Peyer's patch (tissue), 4 donors: ENCODE results near the gene PPTC7.

Experiments
- POLR2A ChIP-seq, 2 donors: fragments of 450-650 bp; IDR thresholded peaks; one replicate each; pipeline ENCODE4 v1.5.1; 2017; ENCODE audit warnings: antibody characterized with exemption in 2 of 2, mild to moderate bottlenecking in 2 of 2, moderate library complexity in 2 of 2
- TF ChIP-seq, protein P1 (sequence below), 6 experiments: fragments of 450-650 bp in 4 of 6; fragments of 200-600 bp in 2 of 6; sonication (generic) in 1 of 6; IDR thresholded peaks; one replicate each; pipeline ENCODE4 v1.5.1; 2017 to 2019; ENCODE audit warnings: antibody characterized with exemption in 6 of 6, mild to moderate bottlenecking in 3 of 6, moderate library complexity in 1 of 6

DNA sequence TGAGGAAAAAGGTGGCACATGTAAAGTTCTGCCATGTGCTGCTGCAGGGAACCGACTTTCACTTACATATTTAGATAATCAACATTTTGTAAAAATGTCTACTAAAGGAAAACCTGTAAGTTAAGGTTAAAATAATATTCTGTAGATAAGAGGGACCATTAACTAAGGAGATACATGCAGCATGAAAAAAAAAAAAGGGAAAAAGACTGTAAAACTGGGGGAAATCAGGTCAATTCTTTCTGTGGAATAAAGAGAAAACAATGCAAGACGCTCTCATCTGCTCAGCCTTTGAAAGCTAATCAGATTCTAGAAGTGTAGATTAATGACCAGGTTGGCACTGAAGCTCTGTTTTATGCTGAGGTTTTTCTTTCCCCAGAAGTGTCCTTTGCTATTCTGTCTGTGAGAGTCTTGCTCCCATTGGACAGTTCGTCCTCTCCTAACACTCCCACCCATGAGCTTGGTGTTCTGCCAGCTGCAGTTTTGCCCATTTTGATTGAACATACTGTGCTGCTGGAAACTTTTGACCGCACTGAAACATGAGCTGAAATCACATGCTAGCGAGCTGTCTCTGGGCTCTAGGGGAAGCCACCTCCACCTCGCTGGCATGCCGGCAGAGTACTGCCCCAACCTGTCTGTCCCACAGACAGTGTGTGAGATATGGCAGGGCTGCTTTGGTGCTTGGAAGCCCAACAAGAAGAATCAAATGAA is 39.7 kb downstream of the PPTC7 start:
- TF ChIP-seq, protein P1, sequence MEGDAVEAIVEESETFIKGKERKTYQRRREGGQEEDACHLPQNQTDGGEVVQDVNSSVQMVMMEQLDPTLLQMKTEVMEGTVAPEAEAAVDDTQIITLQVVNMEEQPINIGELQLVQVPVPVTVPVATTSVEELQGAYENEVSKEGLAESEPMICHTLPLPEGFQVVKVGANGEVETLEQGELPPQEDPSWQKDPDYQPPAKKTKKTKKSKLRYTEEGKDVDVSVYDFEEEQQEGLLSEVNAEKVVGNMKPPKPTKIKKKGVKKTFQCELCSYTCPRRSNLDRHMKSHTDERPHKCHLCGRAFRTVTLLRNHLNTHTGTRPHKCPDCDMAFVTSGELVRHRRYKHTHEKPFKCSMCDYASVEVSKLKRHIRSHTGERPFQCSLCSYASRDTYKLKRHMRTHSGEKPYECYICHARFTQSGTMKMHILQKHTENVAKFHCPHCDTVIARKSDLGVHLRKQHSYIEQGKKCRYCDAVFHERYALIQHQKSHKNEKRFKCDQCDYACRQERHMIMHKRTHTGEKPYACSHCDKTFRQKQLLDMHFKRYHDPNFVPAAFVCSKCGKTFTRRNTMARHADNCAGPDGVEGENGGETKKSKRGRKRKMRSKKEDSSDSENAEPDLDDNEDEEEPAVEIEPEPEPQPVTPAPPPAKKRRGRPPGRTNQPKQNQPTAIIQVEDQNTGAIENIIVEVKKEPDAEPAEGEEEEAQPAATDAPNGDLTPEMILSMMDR (IDR thresholded peaks at IDR 0.05), result no peak
- no peak for TF ChIP-seq POLR2A (IDR thresholded peaks at IDR 0.05)
